ENCODE results near the gene PBX4. TPM values are rescaled to one million over a fixed set of nuclear protein-coding genes. Genes with fewer than 3 reads are reported as not detected.

Gene PBX4
- total and polyA plus RNA-seq, 5 donors from 2014 or later, result 4.1 to 85.3 (median 6.1) TPM

DNA sequence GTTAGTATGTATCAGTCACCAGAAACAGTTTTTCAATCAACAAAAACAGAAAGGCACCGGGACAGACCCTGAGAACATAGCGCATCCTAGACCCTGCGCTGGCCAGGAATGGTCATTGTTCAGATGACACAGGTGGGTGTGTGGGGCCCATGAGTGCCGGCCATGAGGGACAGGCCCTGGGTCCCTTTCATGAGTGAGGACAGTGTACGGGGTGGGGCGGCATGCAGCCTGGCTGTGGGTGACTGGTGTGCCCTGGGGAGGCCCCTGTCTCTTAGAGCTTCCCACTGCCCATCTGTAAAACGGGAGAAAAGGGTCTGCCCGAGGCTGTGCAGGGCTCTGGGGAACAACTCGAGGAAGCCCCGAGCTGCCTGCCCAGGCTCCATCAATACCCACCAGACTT lies 25.8 kb downstream of the PBX4 start:
- ATAC-seq (ENCODE audit: low read depth in 2 of 2) (no peak), DNase-seq (no peak)
- Mint-ChIP-seq H3K4me3 (peak overlapping the region in 1 of 4 donors; percentile 17), H3K36me3 (peaks cover 40% of the 10 kb centered on the region), H3K9me3 (peaks cover 0 to 2% (median 0%) of the 10 kb centered on the region in 7 donors), H3K27ac (peak overlapping the region; percentile 59 to 96 (median 86)), H3K4me1 (peaks cover 15 to 82% (median 38%) of the 10 kb centered on the region in 4 donors), H3K27me3 (no peaks in the 10 kb centered on the region)
- H3K27me3 ChIP-seq (ENCODE audit: control insufficient read depth, insufficient read depth, low read length), result no peaks in the 10 kb centered on the region
- H3K4me1 ChIP-seq (ENCODE audit: control insufficient read depth, insufficient read depth, low read length, poor library complexity, severe bottlenecking), result peaks cover 57% of the 10 kb centered on the region
- H3K27ac ChIP-seq (ENCODE audit: insufficient read depth, low read length, poor library complexity, severe bottlenecking), result no peak overlapping the region
- peaks cover 15% of the 10 kb centered on the region for H3K36me3 ChIP-seq (ENCODE audit: control insufficient read depth, insufficient read depth, low read length)
- H3K9me3 ChIP-seq (ENCODE audit: control insufficient read depth in 2 of 2, low read length in 2 of 2), result no peaks in the 10 kb centered on the region
- H3K4me3 ChIP-seq (ENCODE audit: low read depth, low read length), result no peak overlapping the region

DNA sequence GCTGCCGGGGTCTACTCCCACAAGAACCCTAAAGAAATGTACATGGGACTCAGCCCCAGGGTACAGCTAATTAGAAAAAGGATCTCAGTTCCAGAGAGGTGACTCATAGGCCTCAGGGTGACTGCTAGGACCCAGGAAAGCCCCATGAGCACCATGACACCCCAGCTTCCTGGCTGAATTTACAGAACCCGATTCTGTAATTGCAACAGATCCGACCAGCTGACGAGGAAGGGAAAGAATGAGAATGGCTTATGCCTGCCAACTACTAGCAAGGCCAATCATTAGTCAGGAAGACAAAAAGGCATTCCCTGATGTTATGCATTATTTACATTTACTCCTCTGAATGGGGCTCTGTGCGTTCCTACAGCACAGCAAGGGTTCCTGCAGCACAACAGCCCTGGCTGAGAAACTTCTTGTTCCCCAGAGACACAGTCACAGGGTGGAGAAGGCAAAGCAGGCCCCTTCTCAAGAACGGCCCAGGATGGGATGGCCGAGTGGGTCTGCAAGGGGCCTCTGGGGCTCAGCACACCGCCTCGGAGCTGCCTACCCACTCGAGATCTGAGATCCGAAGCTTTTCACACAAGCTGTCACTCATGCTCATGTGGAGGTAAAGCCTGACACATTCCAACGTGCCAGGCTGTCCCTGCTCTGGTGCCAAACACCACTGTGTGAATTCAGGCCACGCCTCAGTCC lies 27.2 kb downstream of the PBX4 start:
- Histone ChIP-seq H3K27me3 (ENCODE audit: control insufficient read depth, insufficient read depth, low read length) (no peaks in the 10 kb centered on the region), H3K4me1 (ENCODE audit: control insufficient read depth, insufficient read depth, low read length, poor library complexity, severe bottlenecking) (peaks cover 44% of the 10 kb centered on the region), H3K27ac (ENCODE audit: insufficient read depth, low read length, poor library complexity, severe bottlenecking) (peak overlapping the region; percentile 89), H3K4me3 (ENCODE audit: low read depth, low read length) (peak overlapping the region; percentile 29), H3K9me3 (ENCODE audit: control insufficient read depth in 2 of 2, low read length in 2 of 2) (no peaks in the 10 kb centered on the region), H3K36me3 (ENCODE audit: control insufficient read depth, insufficient read depth, low read length) (peaks cover 17% of the 10 kb centered on the region)
- Mint-ChIP-seq H3K4me1 (peaks cover 8 to 70% (median 31%) of the 10 kb centered on the region in 4 donors), H3K4me3 (peak overlapping the region in 3 of 4 donors; percentile 68 to 83 (median 68)), H3K36me3 (peaks cover 38% of the 10 kb centered on the region), H3K27ac (peak overlapping the region; percentile 93 to 96 (median 93)), H3K27me3 (no peaks in the 10 kb centered on the region), H3K9me3 (peaks cover 0 to 2% (median 0%) of the 10 kb centered on the region in 7 donors)
- ATAC-seq (ENCODE audit: low read depth in 2 of 2) (peak; percentile 94 to 95), DNase-seq (peak; percentile 51 to 82 (median 63))

DNA sequence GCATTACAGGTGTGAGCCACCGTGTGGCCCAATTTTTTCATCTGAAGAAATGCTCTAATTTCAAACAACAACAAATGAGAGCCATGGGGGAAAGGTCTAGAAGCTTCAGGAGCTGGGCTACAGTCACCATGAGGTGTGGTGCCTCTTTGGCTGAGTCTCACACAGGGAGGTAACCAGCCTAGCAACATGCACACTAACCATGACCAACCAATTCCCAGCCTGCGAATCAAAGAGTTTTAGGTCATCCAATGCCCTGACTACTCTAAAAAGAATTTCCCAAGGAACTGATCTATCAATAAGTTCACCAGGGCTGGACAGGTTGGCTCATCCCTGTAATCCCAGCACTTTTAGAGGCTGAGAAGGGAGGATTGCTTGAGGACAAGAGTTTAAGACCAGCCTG lies 29.9 kb downstream of the PBX4 start:
- no peak overlapping the region for H3K4me3 ChIP-seq (ENCODE audit: low read depth, low read length)
- H3K9me3 ChIP-seq (ENCODE audit: control insufficient read depth in 2 of 2, low read length in 2 of 2), result no peaks in the 10 kb centered on the region
- peak overlapping the region in 2 of 4 donors; percentile 51 to 52 for H3K4me3 Mint-ChIP-seq
- peaks cover 8 to 58% (median 24%) of the 10 kb centered on the region in 4 donors for H3K4me1 Mint-ChIP-seq
- peaks cover 36% of the 10 kb centered on the region for H3K36me3 Mint-ChIP-seq
- no peaks in the 10 kb centered on the region for H3K9me3 Mint-ChIP-seq
- H3K27me3 Mint-ChIP-seq, result no peaks in the 10 kb centered on the region
- H3K36me3 ChIP-seq (ENCODE audit: control insufficient read depth, insufficient read depth, low read length), result peaks cover 14% of the 10 kb centered on the region
- peaks cover 24% of the 10 kb centered on the region for H3K4me1 ChIP-seq (ENCODE audit: control insufficient read depth, insufficient read depth, low read length, poor library complexity, severe bottlenecking)
- ATAC-seq (ENCODE audit: low read depth in 2 of 2) (no peak), DNase-seq (no peak)
- H3K27ac ChIP-seq (ENCODE audit: insufficient read depth, low read length, poor library complexity, severe bottlenecking), result no peak overlapping the region
- no peaks in the 10 kb centered on the region for H3K27me3 ChIP-seq (ENCODE audit: control insufficient read depth, insufficient read depth, low read length)
- peak overlapping the region; percentile 62 to 71 (median 70) for H3K27ac Mint-ChIP-seq

DNA sequence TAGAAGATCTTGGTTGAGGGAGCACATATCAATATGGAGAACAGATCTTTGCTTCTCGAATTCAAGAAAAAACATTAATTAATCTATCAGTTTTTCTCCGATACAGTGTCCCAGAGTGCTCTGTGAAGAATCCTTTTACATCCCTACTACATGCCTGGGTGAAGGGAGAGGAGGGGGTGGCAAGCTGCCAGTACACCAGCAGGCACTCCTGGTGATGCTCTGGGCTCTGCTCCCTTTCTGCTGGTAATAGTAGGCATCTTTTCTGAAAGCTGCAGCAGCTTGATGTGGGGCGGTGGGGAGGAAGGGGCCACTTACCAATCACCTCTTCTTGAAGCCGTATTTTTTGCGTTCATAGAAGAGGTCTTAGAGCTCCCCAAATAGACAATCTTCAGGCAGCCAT lies 30.7 kb downstream of the PBX4 start:
- Mint-ChIP-seq H3K27ac (peak overlapping the region; percentile 9 to 62 (median 11)), H3K9me3 (no peaks in the 10 kb centered on the region), H3K27me3 (no peaks in the 10 kb centered on the region), H3K4me1 (peaks cover 8 to 51% (median 24%) of the 10 kb centered on the region in 4 donors), H3K36me3 (peaks cover 30% of the 10 kb centered on the region), H3K4me3 (no peak overlapping the region)
- Histone ChIP-seq H3K27ac (ENCODE audit: insufficient read depth, low read length, poor library complexity, severe bottlenecking) (no peak overlapping the region), H3K4me3 (ENCODE audit: low read depth, low read length) (no peak overlapping the region), H3K27me3 (ENCODE audit: control insufficient read depth, insufficient read depth, low read length) (no peaks in the 10 kb centered on the region), H3K36me3 (ENCODE audit: control insufficient read depth, insufficient read depth, low read length) (peaks cover 7% of the 10 kb centered on the region), H3K9me3 (ENCODE audit: control insufficient read depth in 2 of 2, low read length in 2 of 2) (no peaks in the 10 kb centered on the region), H3K4me1 (ENCODE audit: control insufficient read depth, insufficient read depth, low read length, poor library complexity, severe bottlenecking) (peaks cover 24% of the 10 kb centered on the region)
- DNase-seq (no peak), ATAC-seq (ENCODE audit: low read depth in 2 of 2) (no peak)

DNA sequence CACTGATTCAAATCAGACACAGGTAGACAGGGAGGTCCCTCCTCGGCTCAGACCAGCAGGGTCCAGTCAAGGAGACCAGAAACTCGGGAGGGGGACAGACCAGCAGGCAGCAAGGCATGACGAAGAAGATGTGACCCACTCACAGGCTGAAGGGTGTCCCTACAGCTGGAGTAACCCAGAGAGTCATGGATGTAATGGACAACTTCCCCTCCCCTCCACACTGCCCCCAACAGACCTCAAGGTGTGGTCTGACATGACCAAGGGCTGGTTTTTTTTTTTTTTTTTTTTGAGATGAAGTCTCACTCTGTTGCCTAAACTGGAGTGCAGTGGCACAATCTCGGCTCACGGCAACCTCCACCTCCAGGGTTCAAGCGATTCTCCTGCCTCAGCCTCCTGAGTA lies 34.1 kb downstream of the PBX4 start:
- Histone ChIP-seq H3K27ac (ENCODE audit: insufficient read depth, low read length, poor library complexity, severe bottlenecking) (no peak overlapping the region), H3K27me3 (ENCODE audit: control insufficient read depth, insufficient read depth, low read length) (no peaks in the 10 kb centered on the region), H3K9me3 (ENCODE audit: control insufficient read depth in 2 of 2, low read length in 2 of 2) (no peaks in the 10 kb centered on the region), H3K4me1 (ENCODE audit: control insufficient read depth, insufficient read depth, low read length, poor library complexity, severe bottlenecking) (peaks cover 8% of the 10 kb centered on the region), H3K4me3 (ENCODE audit: low read depth, low read length) (no peak overlapping the region), H3K36me3 (ENCODE audit: control insufficient read depth, insufficient read depth, low read length) (peaks cover 4% of the 10 kb centered on the region)
- peaks cover 0 to 52% (median 14%) of the 10 kb centered on the region in 4 donors for H3K4me1 Mint-ChIP-seq
- peaks cover 14% of the 10 kb centered on the region for H3K36me3 Mint-ChIP-seq
- no peaks in the 10 kb centered on the region for H3K9me3 Mint-ChIP-seq
- DNase-seq (no peak), ATAC-seq (ENCODE audit: low read depth in 2 of 2) (no peak)
- H3K27ac Mint-ChIP-seq, result peak overlapping the region in 1 of 3 donors; percentile 29
- H3K4me3 Mint-ChIP-seq, result no peak overlapping the region
- H3K27me3 Mint-ChIP-seq, result no peaks in the 10 kb centered on the region

DNA sequence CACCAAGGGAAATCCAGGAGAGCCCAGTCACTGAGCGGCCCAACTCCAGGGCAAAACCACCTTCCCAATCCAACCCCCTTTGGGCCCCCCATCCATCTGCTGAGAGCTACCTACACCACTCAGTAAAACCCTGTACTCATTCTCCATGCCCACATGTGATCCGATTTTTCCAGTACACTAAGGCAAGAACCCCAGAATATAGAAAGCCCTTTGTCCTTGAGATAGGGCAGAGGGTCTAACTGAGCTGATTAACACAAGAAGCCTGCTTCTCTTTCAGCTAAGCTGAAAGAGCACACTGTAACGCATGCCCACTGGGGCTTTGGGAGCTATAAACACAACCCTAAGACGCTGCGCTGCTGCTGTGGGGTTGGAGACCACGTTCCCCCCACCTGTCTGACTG lies 36.0 kb downstream of the PBX4 start:
- Histone ChIP-seq H3K36me3 (ENCODE audit: control insufficient read depth, insufficient read depth, low read length) (peaks cover 6% of the 10 kb centered on the region), H3K9me3 (ENCODE audit: control insufficient read depth in 2 of 2, low read length in 2 of 2) (no peaks in the 10 kb centered on the region), H3K27ac (ENCODE audit: insufficient read depth, low read length, poor library complexity, severe bottlenecking) (no peak overlapping the region), H3K4me1 (ENCODE audit: control insufficient read depth, insufficient read depth, low read length, poor library complexity, severe bottlenecking) (peaks cover 8% of the 10 kb centered on the region), H3K27me3 (ENCODE audit: control insufficient read depth, insufficient read depth, low read length) (no peaks in the 10 kb centered on the region), H3K4me3 (ENCODE audit: low read depth, low read length) (no peak overlapping the region)
- no peaks in the 10 kb centered on the region for H3K9me3 Mint-ChIP-seq
- no peak for DNase-seq
- H3K4me3 Mint-ChIP-seq, result no peak overlapping the region
- peak overlapping the region in 2 of 3 donors; percentile 81 to 94 for H3K27ac Mint-ChIP-seq
- H3K36me3 Mint-ChIP-seq, result peaks cover 6% of the 10 kb centered on the region
- H3K27me3 Mint-ChIP-seq, result no peaks in the 10 kb centered on the region
- peaks cover 0 to 43% (median 10%) of the 10 kb centered on the region in 4 donors for H3K4me1 Mint-ChIP-seq
- no peak for ATAC-seq (ENCODE audit: low read depth in 2 of 2)

DNA sequence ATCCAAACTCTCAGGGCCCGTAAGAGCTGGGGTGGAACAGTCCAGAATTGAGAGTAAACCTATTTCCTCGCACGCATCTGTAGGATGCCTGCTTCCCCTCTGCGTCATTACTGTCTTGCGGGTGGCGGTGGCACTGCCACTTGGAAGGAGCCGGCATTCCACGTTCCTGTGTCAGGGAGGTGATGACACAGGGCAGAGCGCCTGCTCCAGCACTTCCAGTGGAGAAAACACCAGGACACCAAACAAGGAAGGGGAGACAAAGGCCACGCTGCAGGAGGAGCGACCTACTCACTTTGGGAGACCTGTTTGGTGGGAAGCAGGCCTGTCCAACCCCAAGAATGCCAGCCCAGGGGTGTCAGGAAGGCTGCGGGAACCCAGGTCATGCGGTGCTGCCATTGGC lies 37.1 kb downstream of the PBX4 start:
- no peak overlapping the region for H3K4me3 ChIP-seq (ENCODE audit: low read depth, low read length)
- H3K36me3 Mint-ChIP-seq, result peaks cover 6% of the 10 kb centered on the region
- H3K27me3 ChIP-seq (ENCODE audit: control insufficient read depth, insufficient read depth, low read length), result no peaks in the 10 kb centered on the region
- H3K27ac ChIP-seq (ENCODE audit: insufficient read depth, low read length, poor library complexity, severe bottlenecking), result no peak overlapping the region
- H3K9me3 Mint-ChIP-seq, result no peaks in the 10 kb centered on the region
- ATAC-seq (ENCODE audit: low read depth in 2 of 2), result no peak
- H3K9me3 ChIP-seq (ENCODE audit: control insufficient read depth in 2 of 2, low read length in 2 of 2), result no peaks in the 10 kb centered on the region
- H3K27me3 Mint-ChIP-seq, result no peaks in the 10 kb centered on the region
- peaks cover 8% of the 10 kb centered on the region for H3K4me1 ChIP-seq (ENCODE audit: control insufficient read depth, insufficient read depth, low read length, poor library complexity, severe bottlenecking)
- H3K36me3 ChIP-seq (ENCODE audit: control insufficient read depth, insufficient read depth, low read length), result peaks cover 5% of the 10 kb centered on the region
- H3K27ac Mint-ChIP-seq, result peak overlapping the region; percentile 81 to 94 (median 93)
- peaks cover 0 to 43% (median 10%) of the 10 kb centered on the region in 4 donors for H3K4me1 Mint-ChIP-seq
- no peak overlapping the region for H3K4me3 Mint-ChIP-seq
- no peak for DNase-seq

DNA sequence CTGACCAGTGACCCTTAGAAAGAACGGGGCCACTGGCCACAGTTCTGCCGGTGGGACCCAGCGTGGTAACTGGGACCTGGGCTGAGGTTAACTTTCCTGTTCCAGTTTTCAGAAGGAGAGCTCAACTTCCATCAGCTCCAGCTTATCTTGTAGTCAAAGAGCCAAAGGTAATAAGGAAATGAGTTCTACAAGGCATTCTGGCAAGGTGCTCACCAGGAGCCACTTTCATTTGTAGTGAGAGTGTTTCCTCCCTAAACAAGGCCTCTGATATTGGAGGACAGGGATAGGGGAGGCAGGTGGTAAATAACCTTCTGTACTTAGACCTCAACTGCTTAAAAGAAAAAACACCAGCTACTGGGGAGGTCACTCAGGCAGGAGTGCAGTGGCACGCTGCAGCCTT lies 38.1 kb downstream of the PBX4 start:
- Mint-ChIP-seq H3K4me3 (no peak overlapping the region), H3K4me1 (peaks cover 0 to 40% (median 11%) of the 10 kb centered on the region in 4 donors), H3K27ac (peak overlapping the region in 2 of 3 donors; percentile 45 to 81), H3K9me3 (no peaks in the 10 kb centered on the region), H3K27me3 (no peaks in the 10 kb centered on the region), H3K36me3 (peaks cover 6% of the 10 kb centered on the region)
- H3K4me3 ChIP-seq (ENCODE audit: low read depth, low read length), result no peak overlapping the region
- H3K9me3 ChIP-seq (ENCODE audit: control insufficient read depth in 2 of 2, low read length in 2 of 2), result no peaks in the 10 kb centered on the region
- ATAC-seq (ENCODE audit: low read depth in 2 of 2) (no peak), DNase-seq (no peak)
- H3K27me3 ChIP-seq (ENCODE audit: control insufficient read depth, insufficient read depth, low read length), result no peaks in the 10 kb centered on the region
- H3K4me1 ChIP-seq (ENCODE audit: control insufficient read depth, insufficient read depth, low read length, poor library complexity, severe bottlenecking), result peaks cover 8% of the 10 kb centered on the region
- peaks cover 4% of the 10 kb centered on the region for H3K36me3 ChIP-seq (ENCODE audit: control insufficient read depth, insufficient read depth, low read length)
- no peak overlapping the region for H3K27ac ChIP-seq (ENCODE audit: insufficient read depth, low read length, poor library complexity, severe bottlenecking)

Measured in CD4-positive, CD25-positive, alpha-beta regulatory T cell (primary cell).